22Rv1 (cell line): ENCODE data around the gene CXCR6.

ENCODE experiments used
- H3K27ac ChIP-seq: fragments of 450-650 bp; 2 replicates; pipeline ENCODE4 v1.5.1; 2017
- ZFX ChIP-seq: fragments of 450-650 bp; IDR thresholded peaks from 2 replicates; pipeline ENCODE4 v1.6.1; 2017; ENCODE audit warnings: antibody characterized with exemption, borderline replicate concordance
- TF ChIP-seq, protein P1 (sequence below): fragments of 450-650 bp; IDR thresholded peaks from 2 replicates; pipeline ENCODE4 v1.5.1; 2017; ENCODE audit warnings: mild to moderate bottlenecking

CXCR6 gene

DNA sequence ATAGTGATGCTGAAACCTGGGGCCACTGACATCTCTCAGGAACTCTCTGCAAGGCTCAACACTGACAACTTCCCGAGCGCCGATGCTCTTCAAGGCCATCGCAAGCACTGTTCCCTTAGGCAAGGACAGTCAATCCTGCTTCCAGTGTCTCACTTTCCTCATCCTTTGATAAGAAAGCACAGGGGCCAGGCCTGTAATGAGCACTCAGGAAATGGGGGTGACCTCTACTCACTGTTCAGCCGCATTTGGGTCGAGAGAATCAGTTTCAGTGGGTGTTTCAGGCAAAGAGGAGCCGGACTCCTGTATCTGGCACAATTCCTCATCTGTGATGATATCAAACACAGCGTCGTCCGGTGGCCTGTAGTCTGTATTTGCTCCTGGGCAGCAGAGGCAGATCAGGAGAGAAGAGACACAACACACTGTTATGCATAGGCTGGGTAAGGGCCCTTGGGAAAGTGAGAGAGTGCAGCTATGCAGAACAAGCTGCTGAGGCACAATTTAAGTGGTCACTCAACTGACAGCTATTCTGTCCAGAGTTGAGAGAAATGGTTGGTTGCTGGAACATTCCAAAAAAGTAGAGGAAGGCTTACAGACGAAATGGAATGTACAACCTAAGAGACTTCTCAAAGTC is 11.9 kb downstream of the CXCR6 start:
- no peak overlapping the region for H3K27ac ChIP-seq
- TF ChIP-seq, protein P1, sequence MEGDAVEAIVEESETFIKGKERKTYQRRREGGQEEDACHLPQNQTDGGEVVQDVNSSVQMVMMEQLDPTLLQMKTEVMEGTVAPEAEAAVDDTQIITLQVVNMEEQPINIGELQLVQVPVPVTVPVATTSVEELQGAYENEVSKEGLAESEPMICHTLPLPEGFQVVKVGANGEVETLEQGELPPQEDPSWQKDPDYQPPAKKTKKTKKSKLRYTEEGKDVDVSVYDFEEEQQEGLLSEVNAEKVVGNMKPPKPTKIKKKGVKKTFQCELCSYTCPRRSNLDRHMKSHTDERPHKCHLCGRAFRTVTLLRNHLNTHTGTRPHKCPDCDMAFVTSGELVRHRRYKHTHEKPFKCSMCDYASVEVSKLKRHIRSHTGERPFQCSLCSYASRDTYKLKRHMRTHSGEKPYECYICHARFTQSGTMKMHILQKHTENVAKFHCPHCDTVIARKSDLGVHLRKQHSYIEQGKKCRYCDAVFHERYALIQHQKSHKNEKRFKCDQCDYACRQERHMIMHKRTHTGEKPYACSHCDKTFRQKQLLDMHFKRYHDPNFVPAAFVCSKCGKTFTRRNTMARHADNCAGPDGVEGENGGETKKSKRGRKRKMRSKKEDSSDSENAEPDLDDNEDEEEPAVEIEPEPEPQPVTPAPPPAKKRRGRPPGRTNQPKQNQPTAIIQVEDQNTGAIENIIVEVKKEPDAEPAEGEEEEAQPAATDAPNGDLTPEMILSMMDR = no peak
- TF ChIP-seq ZFX = no peak

DNA sequence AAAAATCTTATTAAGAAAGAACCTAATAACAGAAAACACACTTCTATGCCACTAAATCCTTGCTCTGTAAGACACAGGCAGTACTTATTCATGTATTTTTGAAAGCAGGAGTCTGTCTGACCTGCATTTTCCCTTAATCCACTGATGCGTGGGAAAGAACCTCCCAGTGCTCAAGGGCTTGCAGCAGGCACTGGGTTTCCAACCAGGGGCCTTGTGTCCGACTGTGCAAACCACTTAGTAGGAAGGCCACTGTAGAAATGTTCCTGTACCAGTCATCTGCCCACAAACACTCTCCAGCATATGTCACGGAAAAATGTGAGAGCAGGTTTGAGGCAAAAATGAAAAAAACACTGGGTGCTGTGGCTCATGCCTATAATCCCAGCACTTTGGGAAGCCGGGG is 12.4 kb downstream of the CXCR6 start:
- no peak overlapping the region for H3K27ac ChIP-seq
- TF ChIP-seq ZFX = no peak
- TF ChIP-seq, protein P1 = no peak

DNA sequence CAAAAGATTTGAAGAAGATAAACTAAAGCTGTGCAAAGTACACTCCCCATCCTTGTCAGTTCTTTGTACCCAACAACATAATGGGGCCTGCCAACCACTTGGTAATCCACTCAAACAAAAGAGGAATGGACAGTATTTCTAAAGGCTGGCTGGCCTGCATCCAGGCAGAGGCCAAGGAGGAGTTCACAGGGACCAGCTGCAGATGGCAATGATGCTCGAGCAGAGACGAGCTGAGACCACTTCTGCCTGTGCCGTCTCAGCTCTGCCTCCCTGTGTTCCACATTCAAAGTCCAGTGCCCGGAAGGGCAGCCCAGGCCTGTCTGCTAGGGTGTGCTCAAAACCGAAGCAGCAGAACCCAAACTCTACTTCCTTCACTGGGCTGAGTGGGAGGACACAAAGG is 14.3 kb downstream of the CXCR6 start:
- no peak overlapping the region for H3K27ac ChIP-seq
- TF ChIP-seq, protein P1 = no peak
- TF ChIP-seq ZFX = no peak

DNA sequence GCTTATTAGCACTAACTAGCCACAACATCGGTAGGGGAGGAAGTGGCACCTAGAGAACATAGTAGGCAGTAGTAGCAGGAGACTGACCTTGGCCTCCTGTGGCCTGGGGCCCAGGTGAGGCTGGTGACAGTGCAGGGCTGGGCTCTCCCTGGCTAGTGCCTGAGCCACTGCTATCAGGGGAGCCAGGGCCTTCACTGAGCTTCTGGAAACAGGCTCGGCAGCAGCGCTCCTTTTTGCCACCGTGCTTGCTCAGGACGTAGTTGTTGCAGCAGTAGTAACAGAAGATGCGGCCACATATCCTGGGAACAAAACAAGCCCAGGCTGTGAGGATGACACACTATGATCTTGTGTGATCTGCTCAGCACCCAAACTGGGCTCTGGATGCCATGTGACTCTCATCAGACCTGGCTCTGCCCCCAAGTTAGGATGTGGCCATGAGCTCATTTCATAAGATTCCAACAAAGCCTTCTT is 15.1 kb downstream of the CXCR6 start:
- no peak overlapping the region for H3K27ac ChIP-seq
- TF ChIP-seq, protein P1 = no peak
- TF ChIP-seq ZFX = no peak

DNA sequence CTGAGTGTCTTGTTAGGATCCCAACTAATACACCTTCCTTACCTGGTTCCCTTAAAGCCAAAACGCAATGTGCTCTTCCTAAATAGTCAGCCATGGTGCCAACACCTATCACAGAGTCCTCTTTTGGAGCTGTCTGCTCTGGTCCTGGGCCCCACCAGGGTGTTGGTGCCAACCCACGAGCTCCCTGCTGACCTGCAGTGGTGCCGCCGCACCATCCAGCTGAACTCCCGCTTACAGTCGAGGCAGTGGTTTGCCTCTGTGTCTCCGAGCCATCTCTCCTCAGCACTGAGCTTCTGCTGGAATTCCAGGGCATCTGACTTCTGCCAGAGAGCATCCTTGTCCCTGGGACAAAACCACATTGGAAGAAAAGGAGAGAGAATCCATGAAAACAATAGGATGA is 15.9 kb downstream of the CXCR6 start:
- TF ChIP-seq, protein P1 = no peak
- no peak for TF ChIP-seq ZFX
- no peak overlapping the region for H3K27ac ChIP-seq

DNA sequence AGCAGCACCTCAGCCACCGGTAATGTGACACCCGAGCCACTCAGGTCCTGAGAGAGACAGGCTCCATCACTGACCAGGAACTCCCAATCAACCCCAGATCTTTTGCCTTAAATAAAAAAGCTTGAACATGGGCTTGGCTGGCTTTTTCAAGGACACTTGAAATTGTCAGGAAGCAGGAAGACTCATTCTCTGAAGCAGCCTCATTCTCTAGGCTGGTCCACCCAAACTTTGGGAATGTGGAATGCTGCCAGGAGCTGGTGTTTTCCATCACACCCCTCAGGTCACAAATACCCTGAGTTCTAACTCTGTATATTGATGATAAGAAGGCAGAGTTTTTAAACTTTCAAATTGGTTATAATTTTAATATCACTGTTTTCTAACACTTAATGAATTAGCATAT is 17.0 kb downstream of the CXCR6 start:
- no peak for TF ChIP-seq ZFX
- TF ChIP-seq, protein P1 = no peak
- H3K27ac ChIP-seq = no peak overlapping the region

DNA sequence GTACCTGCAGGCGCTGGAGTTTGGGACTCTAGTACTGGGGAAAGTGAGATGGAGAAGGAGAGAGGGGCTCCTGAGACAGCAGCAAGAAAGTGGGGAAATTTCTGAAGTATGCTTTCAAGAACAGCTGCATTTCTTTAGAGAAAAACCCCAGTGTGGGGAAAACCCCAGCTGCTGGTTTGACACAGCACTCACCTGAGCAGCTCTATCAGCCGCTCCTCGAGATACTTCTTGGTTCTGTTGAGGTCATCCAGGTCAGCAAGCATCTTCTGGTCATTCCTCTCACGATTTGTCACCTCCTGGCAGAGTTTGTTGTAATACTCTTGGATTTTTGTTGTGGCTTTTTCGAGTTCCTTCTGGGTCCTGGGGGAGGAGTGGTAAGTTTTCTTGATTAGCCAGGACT is 18.8 kb downstream of the CXCR6 start:
- H3K27ac ChIP-seq = no peak overlapping the region
- TF ChIP-seq, protein P1 = no peak
- TF ChIP-seq ZFX = no peak
